Heart left ventricle (tissue), 16 donors: Measurements from ENCODE around the gene MSI2. TPM values are rescaled to one million over a fixed set of nuclear protein-coding genes. Genes with fewer than 3 reads are reported as not detected.
A peak's percentile ranks its signal among the peaks of the same experiment; 100 is the strongest.

ENCODE experiments used
- ATAC-seq, 4 donors: fragments of 200-7000 bp; cut with Tn5 transposase; one replicate each; pipeline ENCODE4 v1.9.1; 2020 to 2022; ENCODE audit warnings: moderate library complexity in 4 of 4, mild to moderate bottlenecking in 3 of 4, moderate number of reproducible peaks in 1 of 4
- DNase-seq, 5 donors: peaks; one replicate each; pipeline ENCODE4 v3.0.0-alpha.2; 2020
- H3K27ac ChIP-seq, 12 donors: fragments of 200-600 bp; sonication (generic) in 4 of 12; one replicate each; pipeline versions ENCODE4 v1.5.0 to v1.8.0; 2016 to 2022; ENCODE audit warnings: mild to moderate bottlenecking in 2 of 12
- H3K27me3 ChIP-seq, 9 donors: fragments of 200-600 bp; sonication (generic) in 2 of 9; one replicate each; pipeline versions ENCODE4 v1.5.1 to v1.8.0; 2016 to 2022; ENCODE audit warnings: mild to moderate bottlenecking in 3 of 9
- H3K36me3 ChIP-seq, 9 donors: fragments of 200-600 bp; sonication (generic) in 2 of 9; one replicate each; pipeline versions ENCODE4 v1.5.0 to v1.8.0; 2018 to 2022; ENCODE audit warnings: mild to moderate bottlenecking in 2 of 9
- H3K4me1 ChIP-seq, 12 donors: fragments of 200-600 bp; sonication (generic) in 4 of 12; one replicate each; pipeline versions ENCODE4 v1.5.0 to v1.8.0; 2016 to 2022; ENCODE audit warnings: mild to moderate bottlenecking in 3 of 12
- H3K4me3 ChIP-seq, 12 donors: fragments of 200-600 bp; sonication (generic) in 4 of 12; one replicate each; pipeline versions ENCODE4 v1.5.0 to v1.8.0; 2017 to 2022; ENCODE audit warnings: mild to moderate bottlenecking in 9 of 12, moderate library complexity in 4 of 12
- H3K9me3 ChIP-seq, 12 donors: fragments of 200-600 bp; sonication (generic) in 4 of 12; one replicate each; pipeline versions ENCODE4 v1.5.0 to v1.8.0; 2016 to 2022; ENCODE audit warnings: mild to moderate bottlenecking in 1 of 12
- CTCF ChIP-seq, 12 donors: fragments of 200-600 bp; sonication (generic) in 4 of 12; IDR thresholded peaks; one replicate each; pipeline versions ENCODE4 v1.5.0 to v1.8.0; 2018 to 2022; ENCODE audit warnings: antibody characterized with exemption in 12 of 12, mild to moderate bottlenecking in 5 of 12
- POLR2A ChIP-seq, 2 donors: fragments of 450-650 bp; IDR thresholded peaks; one replicate each; pipeline ENCODE4 v1.6.1; 2017; ENCODE audit warnings: antibody characterized with exemption in 2 of 2, mild to moderate bottlenecking in 2 of 2, moderate library complexity in 2 of 2
- WGBS, 4 donors: extraction: QIAGEN DNeasy Blood & Tissue Kit in 2 of 4; methylation state at CpG; one replicate each; pipeline versions ENCODE4 v1.1.5 to v1.1.7; 2013 to 2018; 5-methylcytosine and 5-hydroxymethylcytosine counted together
- intact Hi-C, 10 donors: fragments of 100-400 bp; cut with DNase I; formaldehyde crosslinking; loops; one replicate each; pipeline versions ENCODE4 v1.11.1 to v1.14.2; 2022
- polyA plus RNA-seq, 2 donors: library from polyadenylated mRNA; stranded (reverse); fragments of 200-250 nt; gene quantifications; one replicate each; pipeline ENCODE4 v1.2.3, GENCODE V29; 2013
- total RNA-seq, 9 donors: library from RNA; depleted of rRNA in 2 of 9; stranded (reverse); fragments of >200 nt in 2 of 9; fragmentation: NEBNext Ultra II Directional in 3 of 9; extraction: Animal tissue kit (Norgen Biotek cat#: 25700) in 3 of 9; gene quantifications; one replicate each; pipeline versions ENCODE4 v1.1.0 to v1.2.4, GENCODE V29; 2016 to 2023
- donor health status: ischemic (EF 13 %, LVEDD 7.1; RV severe dilation, severe dysfunction).
- donor health status: healthy with polysubstance abuse.
- donor health status: DM: no; HTN: yes; CAD: no.
- donor health status: DM: no; HTN: no; CAD: no.
- donor health status: ischemic (EF 25% LVEDD 6.9; RV normal size, moderate dysfunction).
- donor health status: ischemic (EF 25% LVEDD 5.7; RV mildly dilated, moderate dysfunction).
- donor health status: healthy.
- donor health status: DM: yes; HTN: yes; CAD: no.
- donor health status: ischemic (EF 35%, LVEDD 5.7; RV mildly dilated, moderate dysfunction).
- donor health status: nonischemic (EF 11% LVEDD 7.7; RV severe dilation, severe dysfunction).
- donor health status: DM: yes; HTN: yes; CAD: no.
- donor health status: PGD.
- donor health status: ischemic (EF 29% LVEDD 5.4; RV normal size, mild dysfunction).
- donor health status: nonischemic (EF 23%, LVEDD 6.1; RV moderate dilation, normal function).

The MSI2 gene
- total and polyA plus RNA-seq, 11 donors = 35.9 to 120 (median 104) TPM

- H3K4me3 ChIP-seq = no peak overlapping the region
- intact Hi-C loops = no loop called here
- DNase-seq (no peak), ATAC-seq (peak; percentile 5 to 48 (median 36))
- H3K36me3 ChIP-seq = no peaks in the 10 kb centered on the region
- no peaks in the 10 kb centered on the region for H3K27me3 ChIP-seq
- H3K4me1 ChIP-seq = peaks cover 0 to 41% (median 22%) of the 10 kb centered on the region in 12 donors
- no peaks in the 10 kb centered on the region for H3K9me3 ChIP-seq
- H3K27ac ChIP-seq = no peak overlapping the region
- TF ChIP-seq CTCF (IDR thresholded peaks at IDR 0.05) = no peak
- no peak for TF ChIP-seq POLR2A (IDR thresholded peaks at IDR 0.05)
- WGBS, 4 donors = 52 to 63% (median 58%) methylated on average over 14 of the region's 14 CpGs
Observed at GRCh38 chr17:57553991-57554825, 297.9 kb downstream of the MSI2 start.

GRCh38 chr17:57554826-57555635 is 298.7 kb downstream of the MSI2 start:
- intact Hi-C loops = no loop called here
- Histone ChIP-seq H3K27ac (no peak overlapping the region), H3K4me1 (peaks cover 0 to 41% (median 22%) of the 10 kb centered on the region in 12 donors), H3K4me3 (no peak overlapping the region), H3K9me3 (no peaks in the 10 kb centered on the region), H3K36me3 (no peaks in the 10 kb centered on the region), H3K27me3 (no peaks in the 10 kb centered on the region)
- TF ChIP-seq CTCF (IDR thresholded peaks at IDR 0.05) = no peak
- no peak for TF ChIP-seq POLR2A (IDR thresholded peaks at IDR 0.05)
- WGBS, 4 donors = 80 to 89% (median 84%) methylated on average over 14 to 16 of the region's 16 CpGs
- ATAC-seq (peak; percentile 11 to 36 (median 29)), DNase-seq (no peak)

- 55 to 82% (median 74%) methylated on average over 1 of the region's 1 CpG for WGBS, 4 donors
- H3K27ac ChIP-seq = no peak overlapping the region
Observed at GRCh38 chr17:57555636-57556175, 299.4 kb downstream of the MSI2 start.

More at GRCh38 chr17:57555636-57556175, 299.4 kb downstream of the MSI2 start:
- TF ChIP-seq POLR2A (IDR thresholded peaks at IDR 0.05) (no peak), CTCF (IDR thresholded peaks at IDR 0.05) (no peak)
- H3K36me3 ChIP-seq = no peaks in the 10 kb centered on the region
- no peaks in the 10 kb centered on the region for H3K27me3 ChIP-seq
- DNase-seq (no peak), ATAC-seq (no peak)
- intact Hi-C loops = no loop called here
- no peak overlapping the region for H3K4me3 ChIP-seq
- H3K9me3 ChIP-seq = no peaks in the 10 kb centered on the region
- peaks cover 0 to 41% (median 22%) of the 10 kb centered on the region in 12 donors for H3K4me1 ChIP-seq
